Subcutaneous adipose tissue (tissue), 4 donors: ENCODE results near the gene EXOC4. TPM values are rescaled to one million over a fixed set of nuclear protein-coding genes. Genes with fewer than 3 reads are reported as not detected.

Experiments used
- total RNA-seq, 4 donors: library from RNA; depleted of rRNA; stranded (reverse); fragments of >200 nt; gene quantifications; one replicate each; pipeline ENCODE4 v1.1.0, GENCODE V29; 2016
- TF ChIP-seq, protein P1 (sequence below): fragments of 450-650 bp; IDR thresholded peaks from one replicate; pipeline ENCODE4 v1.5.1; 2016; ENCODE audit warnings: low read depth, mild to moderate bottlenecking, control low read depth, antibody characterized with exemption, moderate library complexity

The EXOC4 gene
- total RNA-seq, 4 donors from 2014 or later: 62.9 to 84.3 (median 77.3) TPM

DNA sequence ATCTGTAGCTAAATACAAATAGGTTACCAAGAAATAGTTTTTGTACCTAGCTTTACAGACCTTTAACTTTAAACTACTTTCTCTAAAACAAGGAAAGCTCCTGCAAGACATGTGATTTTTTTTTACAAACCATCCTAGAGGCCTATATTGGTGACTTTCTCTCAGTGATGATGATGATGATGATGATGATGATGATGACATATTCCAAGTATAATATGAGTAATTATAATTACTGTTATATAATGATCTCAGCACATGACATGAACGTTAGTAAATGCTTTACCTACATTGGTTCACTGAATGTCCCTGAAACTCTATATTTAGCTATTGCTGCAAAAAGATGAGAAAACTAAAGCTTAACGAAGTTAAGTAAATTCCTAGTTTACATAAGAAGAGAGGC is 766.4 kb downstream of the EXOC4 start:
- TF ChIP-seq, protein P1, sequence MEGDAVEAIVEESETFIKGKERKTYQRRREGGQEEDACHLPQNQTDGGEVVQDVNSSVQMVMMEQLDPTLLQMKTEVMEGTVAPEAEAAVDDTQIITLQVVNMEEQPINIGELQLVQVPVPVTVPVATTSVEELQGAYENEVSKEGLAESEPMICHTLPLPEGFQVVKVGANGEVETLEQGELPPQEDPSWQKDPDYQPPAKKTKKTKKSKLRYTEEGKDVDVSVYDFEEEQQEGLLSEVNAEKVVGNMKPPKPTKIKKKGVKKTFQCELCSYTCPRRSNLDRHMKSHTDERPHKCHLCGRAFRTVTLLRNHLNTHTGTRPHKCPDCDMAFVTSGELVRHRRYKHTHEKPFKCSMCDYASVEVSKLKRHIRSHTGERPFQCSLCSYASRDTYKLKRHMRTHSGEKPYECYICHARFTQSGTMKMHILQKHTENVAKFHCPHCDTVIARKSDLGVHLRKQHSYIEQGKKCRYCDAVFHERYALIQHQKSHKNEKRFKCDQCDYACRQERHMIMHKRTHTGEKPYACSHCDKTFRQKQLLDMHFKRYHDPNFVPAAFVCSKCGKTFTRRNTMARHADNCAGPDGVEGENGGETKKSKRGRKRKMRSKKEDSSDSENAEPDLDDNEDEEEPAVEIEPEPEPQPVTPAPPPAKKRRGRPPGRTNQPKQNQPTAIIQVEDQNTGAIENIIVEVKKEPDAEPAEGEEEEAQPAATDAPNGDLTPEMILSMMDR: no peak

DNA sequence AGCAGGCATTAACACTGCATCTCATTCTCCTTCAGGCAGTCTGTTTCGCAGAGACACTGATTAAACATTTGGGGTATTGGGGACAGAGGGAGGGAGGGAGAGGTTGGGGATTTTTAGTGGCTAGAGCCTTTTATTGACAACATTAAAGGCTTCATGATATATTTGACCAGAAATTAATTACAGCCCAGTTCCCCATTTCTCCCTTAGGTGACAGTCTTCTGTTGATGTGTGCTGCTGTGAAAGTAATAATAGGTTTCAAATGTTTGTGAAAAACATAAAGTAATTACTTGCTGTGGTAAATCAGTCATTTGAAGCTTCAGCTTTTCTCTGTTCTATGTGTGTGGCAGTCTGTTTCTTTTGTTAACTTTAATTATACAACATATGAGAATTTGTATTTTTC is 769.0 kb downstream of the EXOC4 start:
- TF ChIP-seq, protein P1: no peak

DNA sequence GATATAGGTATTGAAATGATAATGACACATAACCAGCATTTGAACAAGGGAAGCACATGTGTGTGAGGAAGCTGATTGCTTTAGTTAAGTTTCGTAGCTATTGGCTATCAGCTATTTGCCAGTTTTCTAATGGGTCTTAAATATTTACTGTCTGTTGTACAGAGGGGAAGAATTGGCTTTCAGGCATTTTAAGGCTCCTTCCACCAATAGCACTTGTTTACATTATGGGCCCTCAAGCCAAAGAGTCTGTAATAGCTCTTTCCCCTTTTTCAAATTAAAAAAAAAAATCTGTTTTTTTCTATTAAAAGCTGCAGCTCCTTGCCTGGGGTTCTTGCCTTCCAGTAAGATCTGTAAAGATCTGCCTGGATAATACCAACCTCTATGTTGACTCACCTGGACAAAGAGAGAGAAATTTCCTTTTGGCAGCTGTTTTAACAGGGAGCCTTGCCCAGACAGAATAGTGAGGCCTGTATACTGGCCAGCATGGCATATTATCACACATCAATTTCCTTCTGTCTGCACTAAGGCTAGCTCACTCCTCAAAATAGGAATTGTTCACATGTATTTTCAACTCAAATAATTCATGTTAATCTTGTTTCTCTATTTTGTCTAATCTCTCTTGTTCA is 769.5 kb downstream of the EXOC4 start:
- TF ChIP-seq, protein P1: no peak

DNA sequence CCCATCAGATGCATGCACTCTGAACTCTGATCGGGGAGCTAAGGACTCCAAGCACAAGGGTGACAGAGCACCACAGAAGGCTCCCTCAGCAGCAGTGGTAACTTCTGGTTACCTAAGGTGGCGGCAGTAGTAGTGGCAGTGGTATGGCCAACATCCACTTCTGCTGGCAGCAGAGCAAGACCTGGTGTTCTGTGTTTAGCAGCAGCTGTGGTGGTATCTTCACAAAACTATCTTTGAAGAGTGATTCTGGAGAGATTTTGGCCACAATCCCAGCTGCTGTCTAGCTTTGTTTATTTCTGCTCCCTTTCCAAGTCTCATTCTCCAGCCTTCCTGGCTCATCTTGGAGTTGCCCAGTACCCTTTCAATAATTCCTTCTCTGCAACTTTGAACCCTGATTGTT is 771.9 kb downstream of the EXOC4 start:
- TF ChIP-seq, protein P1: no peak

DNA sequence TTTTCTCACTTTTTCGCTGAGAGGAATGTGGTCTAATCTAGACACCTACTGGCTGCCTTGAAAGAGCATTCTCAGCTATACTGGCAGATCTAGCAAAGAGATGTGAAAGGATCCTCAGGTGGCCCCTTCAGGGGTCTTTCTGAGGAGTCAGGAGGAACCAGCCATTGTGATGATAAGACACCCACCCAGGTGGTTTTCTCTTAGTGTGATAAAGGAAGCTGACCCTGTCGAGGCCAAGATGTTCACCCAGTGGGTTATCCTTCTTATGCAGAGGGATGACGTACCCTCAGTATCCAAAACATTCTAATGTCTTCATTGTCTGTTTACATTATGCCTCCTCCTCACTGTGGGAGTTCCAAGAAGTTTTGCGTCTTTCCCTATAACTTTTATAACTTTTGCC is 776.0 kb downstream of the EXOC4 start:
- TF ChIP-seq, protein P1: no peak

DNA sequence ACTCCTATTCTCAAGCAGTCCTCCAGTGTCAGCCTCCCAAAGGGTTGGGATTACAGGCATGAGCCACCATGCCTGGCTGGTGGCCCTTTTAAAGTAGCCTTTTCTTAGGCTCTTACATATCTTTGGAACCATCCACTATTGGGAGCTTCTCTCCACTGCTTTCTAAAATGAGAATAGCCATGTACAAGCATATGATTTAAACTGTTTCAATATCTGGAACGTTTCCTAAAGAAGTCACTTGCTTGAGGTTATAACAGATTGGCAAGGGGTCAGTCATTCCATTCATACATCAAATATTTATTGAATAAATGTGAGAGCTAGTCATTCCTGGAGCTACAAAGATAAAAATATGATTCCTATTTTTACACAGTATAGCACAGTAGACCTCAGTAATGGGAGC is 776.9 kb downstream of the EXOC4 start:
- TF ChIP-seq, protein P1: no peak

DNA sequence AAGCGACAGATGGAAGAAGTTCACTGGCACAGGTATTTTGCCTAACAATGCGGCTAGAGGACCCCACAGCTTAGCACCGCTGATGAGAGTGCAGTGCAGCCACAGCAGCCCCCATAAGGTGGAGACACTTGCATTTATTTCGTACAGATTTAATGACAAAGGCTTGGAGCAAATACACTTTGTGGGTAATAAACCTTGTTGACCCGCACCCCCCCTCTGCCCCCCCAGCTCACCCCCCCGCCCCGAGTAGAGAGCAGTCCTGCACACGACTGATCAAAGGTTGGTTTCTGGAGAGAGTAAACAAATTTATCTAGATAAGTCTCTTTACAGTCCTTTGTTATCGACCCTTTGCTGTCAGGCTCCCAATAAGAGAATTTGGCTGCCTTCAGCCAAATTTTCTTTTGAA is 777.6 kb downstream of the EXOC4 start:
- TF ChIP-seq, protein P1: no peak
